Tibial nerve (tissue), 3 donors: Measurements from ENCODE around the gene RHOBTB3.

ENCODE experiments used
- CTCF ChIP-seq, 5 experiments: fragments of 200-600 bp in 3 of 5; fragments of 450-650 bp in 2 of 5; sonication (generic) in 3 of 5; IDR thresholded peaks; one replicate each; pipeline ENCODE4 v1.5.1; 2016 to 2019; ENCODE audit warnings: antibody characterized with exemption in 5 of 5, mild to moderate bottlenecking in 3 of 5, moderate library complexity in 2 of 5
- POLR2A ChIP-seq, 2 donors: fragments of 450-650 bp; IDR thresholded peaks; one replicate each; pipeline ENCODE4 v1.6.1; 2017; ENCODE audit warnings: antibody characterized with exemption in 2 of 2, mild to moderate bottlenecking in 2 of 2, moderate library complexity in 2 of 2

DNA sequence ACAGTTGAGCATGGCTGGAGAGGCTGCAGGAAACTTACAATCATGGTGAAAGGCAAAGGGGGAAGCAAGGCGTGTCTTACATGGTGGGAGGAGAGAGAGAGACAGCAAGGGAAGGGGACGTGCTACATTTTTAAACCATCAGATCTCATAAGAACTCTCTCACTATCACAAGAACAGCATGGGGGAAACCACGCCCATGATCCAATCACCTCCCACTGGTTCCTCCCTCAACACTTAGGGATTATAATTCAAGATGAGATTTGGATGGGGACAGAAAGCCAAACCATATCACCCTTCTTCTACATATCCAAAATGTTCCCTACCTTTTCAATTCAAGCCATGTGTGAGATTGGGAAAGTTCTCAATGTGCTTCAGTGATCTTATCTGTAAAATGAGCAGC lies 114.3 kb downstream of the RHOBTB3 start:
- no peak for TF ChIP-seq CTCF (IDR thresholded peaks at IDR 0.05)
- TF ChIP-seq POLR2A (IDR thresholded peaks at IDR 0.05): no peak
